ENCODE results near the gene ASB2.

ASB2 gene

GRCh38 chr14:93940437-93940836, 35.9 kb downstream of the ASB2 start:
- Histone ChIP-seq H3K4me2 (ENCODE audit: low read length) (no peak overlapping the region), H3K4me3 (ENCODE audit: low read length) (no peak overlapping the region)

GRCh38 chr14:93939304-93940229, 36.8 kb downstream of the ASB2 start:
- Histone ChIP-seq H3K9ac (ENCODE audit: low read depth, low read length) (no peak overlapping the region), H3K9me3 (replicated peaks; ENCODE audit: low read length) (no peaks in the 10 kb centered on the region), H3K36me3 (ENCODE audit: insufficient read depth, low read length) (no peaks in the 10 kb centered on the region), H3K4me2 (ENCODE audit: low read length) (peak overlapping the region; percentile 26), H3K4me1 (ENCODE audit: control insufficient read depth, insufficient read depth, low read length) (peaks cover 8% of the 10 kb centered on the region), H3K4me3 (ENCODE audit: low read length) (no peak overlapping the region), H3K27me3 (ENCODE audit: control insufficient read depth, insufficient read depth, low read length) (peaks cover 33% of the 10 kb centered on the region)

More at GRCh38 chr14:93940437-93940836, 35.9 kb downstream of the ASB2 start:
- Histone ChIP-seq H3K4me1 (ENCODE audit: control insufficient read depth, insufficient read depth, low read length) (peaks cover 8% of the 10 kb centered on the region), H3K27me3 (ENCODE audit: control insufficient read depth, insufficient read depth, low read length) (peaks cover 37% of the 10 kb centered on the region), H3K36me3 (ENCODE audit: insufficient read depth, low read length) (no peaks in the 10 kb centered on the region), H3K9me3 (replicated peaks; ENCODE audit: low read length) (no peaks in the 10 kb centered on the region), H3K9ac (ENCODE audit: low read depth, low read length) (no peak overlapping the region)

GRCh38 chr14:93938751-93939303, 37.5 kb downstream of the ASB2 start:
- no peak overlapping the region for H3K9ac ChIP-seq (ENCODE audit: low read depth, low read length)
- H3K9me3 ChIP-seq (replicated peaks; ENCODE audit: low read length): no peaks in the 10 kb centered on the region
- no peak overlapping the region for H3K4me2 ChIP-seq (ENCODE audit: low read length)
- peaks cover 29% of the 10 kb centered on the region for H3K27me3 ChIP-seq (ENCODE audit: control insufficient read depth, insufficient read depth, low read length)
- no peak overlapping the region for H3K4me3 ChIP-seq (ENCODE audit: low read length)
- no peaks in the 10 kb centered on the region for H3K36me3 ChIP-seq (ENCODE audit: insufficient read depth, low read length)
- peaks cover 8% of the 10 kb centered on the region for H3K4me1 ChIP-seq (ENCODE audit: control insufficient read depth, insufficient read depth, low read length)

GRCh38 chr14:93937519-93937918, 38.9 kb downstream of the ASB2 start:
- Histone ChIP-seq H3K27me3 (ENCODE audit: control insufficient read depth, insufficient read depth, low read length) (peaks cover 20% of the 10 kb centered on the region), H3K9me3 (replicated peaks; ENCODE audit: low read length) (no peaks in the 10 kb centered on the region), H3K4me1 (ENCODE audit: control insufficient read depth, insufficient read depth, low read length) (peaks cover 8% of the 10 kb centered on the region), H3K9ac (ENCODE audit: low read depth, low read length) (no peak overlapping the region), H3K4me3 (ENCODE audit: low read length) (no peak overlapping the region), H3K4me2 (ENCODE audit: low read length) (no peak overlapping the region), H3K36me3 (ENCODE audit: insufficient read depth, low read length) (no peaks in the 10 kb centered on the region)

GRCh38 chr14:93936926-93937325, 39.4 kb downstream of the ASB2 start:
- H3K4me1 ChIP-seq (ENCODE audit: control insufficient read depth, insufficient read depth, low read length): peaks cover 7% of the 10 kb centered on the region
- H3K36me3 ChIP-seq (ENCODE audit: insufficient read depth, low read length): no peaks in the 10 kb centered on the region
- H3K9me3 ChIP-seq (replicated peaks; ENCODE audit: low read length): no peaks in the 10 kb centered on the region
- peaks cover 20% of the 10 kb centered on the region for H3K27me3 ChIP-seq (ENCODE audit: control insufficient read depth, insufficient read depth, low read length)
- H3K4me2 ChIP-seq (ENCODE audit: low read length): no peak overlapping the region
- no peak overlapping the region for H3K4me3 ChIP-seq (ENCODE audit: low read length)
- H3K9ac ChIP-seq (ENCODE audit: low read depth, low read length): no peak overlapping the region

GRCh38 chr14:93936245-93936644, 40.1 kb downstream of the ASB2 start:
- no peak overlapping the region for H3K9ac ChIP-seq (ENCODE audit: low read depth, low read length)
- no peaks in the 10 kb centered on the region for H3K36me3 ChIP-seq (ENCODE audit: insufficient read depth, low read length)
- peaks cover under 1% of the 10 kb centered on the region for H3K4me1 ChIP-seq (ENCODE audit: control insufficient read depth, insufficient read depth, low read length)
- no peak overlapping the region for H3K4me2 ChIP-seq (ENCODE audit: low read length)
- no peaks in the 10 kb centered on the region for H3K9me3 ChIP-seq (replicated peaks; ENCODE audit: low read length)
- no peak overlapping the region for H3K4me3 ChIP-seq (ENCODE audit: low read length)
- peaks cover 20% of the 10 kb centered on the region for H3K27me3 ChIP-seq (ENCODE audit: control insufficient read depth, insufficient read depth, low read length)

- Histone ChIP-seq H3K27me3 (ENCODE audit: control insufficient read depth, insufficient read depth, low read length) (peaks cover 20% of the 10 kb centered on the region), H3K4me3 (ENCODE audit: low read length) (no peak overlapping the region), H3K4me1 (ENCODE audit: control insufficient read depth, insufficient read depth, low read length) (no peaks in the 10 kb centered on the region), H3K36me3 (ENCODE audit: insufficient read depth, low read length) (no peaks in the 10 kb centered on the region), H3K9ac (ENCODE audit: low read depth, low read length) (no peak overlapping the region), H3K9me3 (replicated peaks; ENCODE audit: low read length) (no peaks in the 10 kb centered on the region), H3K4me2 (ENCODE audit: low read length) (no peak overlapping the region)
Observed at GRCh38 chr14:93935213-93935612, 41.2 kb downstream of the ASB2 start.

- Histone ChIP-seq H3K4me1 (ENCODE audit: control insufficient read depth, insufficient read depth, low read length) (no peaks in the 10 kb centered on the region), H3K4me3 (ENCODE audit: low read length) (no peak overlapping the region), H3K9ac (ENCODE audit: low read depth, low read length) (no peak overlapping the region), H3K36me3 (ENCODE audit: insufficient read depth, low read length) (no peaks in the 10 kb centered on the region), H3K9me3 (replicated peaks; ENCODE audit: low read length) (no peaks in the 10 kb centered on the region), H3K4me2 (ENCODE audit: low read length) (no peak overlapping the region), H3K27me3 (ENCODE audit: control insufficient read depth, insufficient read depth, low read length) (peaks cover 18% of the 10 kb centered on the region)
Observed at GRCh38 chr14:93932642-93933041, 43.7 kb downstream of the ASB2 start.

GRCh38 chr14:93930989-93931307, 45.4 kb downstream of the ASB2 start:
- Histone ChIP-seq H3K9ac (ENCODE audit: low read depth, low read length) (no peak overlapping the region), H3K4me2 (ENCODE audit: low read length) (no peak overlapping the region), H3K9me3 (replicated peaks; ENCODE audit: low read length) (no peaks in the 10 kb centered on the region), H3K4me1 (ENCODE audit: control insufficient read depth, insufficient read depth, low read length) (no peaks in the 10 kb centered on the region), H3K27me3 (ENCODE audit: control insufficient read depth, insufficient read depth, low read length) (peaks cover 16% of the 10 kb centered on the region), H3K4me3 (ENCODE audit: low read length) (no peak overlapping the region), H3K36me3 (ENCODE audit: insufficient read depth, low read length) (no peaks in the 10 kb centered on the region)

GRCh38 chr14:93930296-93930988, 45.9 kb downstream of the ASB2 start:
- H3K4me3 ChIP-seq (ENCODE audit: low read length): no peak overlapping the region
- peaks cover 21% of the 10 kb centered on the region for H3K27me3 ChIP-seq (ENCODE audit: control insufficient read depth, insufficient read depth, low read length)
- H3K4me2 ChIP-seq (ENCODE audit: low read length): no peak overlapping the region
- no peaks in the 10 kb centered on the region for H3K4me1 ChIP-seq (ENCODE audit: control insufficient read depth, insufficient read depth, low read length)
- H3K36me3 ChIP-seq (ENCODE audit: insufficient read depth, low read length): no peaks in the 10 kb centered on the region
- no peak overlapping the region for H3K9ac ChIP-seq (ENCODE audit: low read depth, low read length)
- H3K9me3 ChIP-seq (replicated peaks; ENCODE audit: low read length): no peaks in the 10 kb centered on the region

- Histone ChIP-seq H3K4me1 (ENCODE audit: control insufficient read depth, insufficient read depth, low read length) (no peaks in the 10 kb centered on the region), H3K9ac (ENCODE audit: low read depth, low read length) (no peak overlapping the region), H3K36me3 (ENCODE audit: insufficient read depth, low read length) (no peaks in the 10 kb centered on the region), H3K27me3 (ENCODE audit: control insufficient read depth, insufficient read depth, low read length) (peaks cover 23% of the 10 kb centered on the region), H3K4me2 (ENCODE audit: low read length) (no peak overlapping the region), H3K9me3 (replicated peaks; ENCODE audit: low read length) (no peaks in the 10 kb centered on the region), H3K4me3 (ENCODE audit: low read length) (no peak overlapping the region)
Observed at GRCh38 chr14:93929657-93930056, 46.7 kb downstream of the ASB2 start.

All from skeletal muscle satellite cell (primary cell).